NCI-H1436 treated with DMSO at 0.1 percent for 48 hours (cell line): ENCODE measurements around the gene KCNIP4.

Source experiments
- DNase-seq: peaks from one replicate; lab custom pipeline; 2025; lab: John Stamatoyannopoulos, UW

The KCNIP4 gene

DNA sequence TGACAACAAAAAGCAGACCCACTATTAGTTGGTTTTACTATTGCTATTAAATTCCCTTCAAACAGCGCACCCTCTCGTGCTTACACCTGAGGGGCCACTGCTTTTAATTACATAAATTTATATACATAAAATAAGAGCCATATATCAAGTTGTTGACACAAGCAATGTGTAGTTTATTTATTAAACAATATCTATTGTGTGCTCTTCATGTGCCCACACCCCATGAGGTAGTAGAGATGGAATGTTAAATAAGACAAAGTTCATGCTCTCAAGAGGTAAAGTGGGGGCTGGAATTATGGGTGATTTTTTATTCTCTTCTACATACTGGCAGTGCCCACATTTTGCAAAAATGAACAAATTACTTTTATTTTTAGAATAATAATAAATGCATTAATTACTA is 47.3 kb downstream of the KCNIP4 start:
- DNase-seq = no peak

DNA sequence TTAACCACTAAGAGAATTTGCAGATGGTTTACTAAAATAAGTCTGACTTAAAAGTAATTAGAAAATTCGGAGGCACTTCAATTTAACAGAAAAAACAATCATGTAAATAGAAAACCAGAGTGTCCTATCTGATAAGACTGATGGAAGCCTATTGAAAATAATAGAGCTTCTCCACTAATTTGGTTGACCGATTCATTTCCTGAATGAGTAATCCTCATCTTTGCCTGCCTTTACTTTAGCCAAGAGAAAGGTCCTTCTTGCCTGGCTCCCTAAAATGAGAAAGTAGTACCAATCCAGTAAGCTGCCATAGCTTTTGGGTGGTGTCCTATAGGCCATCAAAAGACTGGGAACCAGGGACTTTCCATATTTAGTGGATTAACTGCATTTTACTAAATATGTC is 48.4 kb downstream of the KCNIP4 start:
- DNase-seq = no peak

DNA sequence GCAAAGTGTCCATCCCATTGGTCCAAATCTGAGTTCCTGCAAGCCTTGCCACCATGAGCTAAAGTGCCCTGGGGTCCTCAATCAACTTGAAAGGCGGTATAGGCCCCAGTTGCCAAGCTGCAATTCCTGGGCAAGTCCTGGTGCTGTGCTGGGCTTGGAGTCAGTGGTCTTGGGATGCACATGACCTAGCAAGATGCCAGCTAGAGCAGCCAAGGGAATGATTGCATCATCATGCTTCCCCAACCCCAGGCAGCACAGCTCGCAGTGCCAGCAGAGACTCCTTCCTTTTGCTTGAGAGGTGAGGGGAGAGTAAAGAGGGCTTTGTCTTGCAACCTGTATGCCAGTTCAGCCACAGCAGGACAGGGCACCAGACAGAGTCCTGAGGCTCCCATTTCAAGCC is 50.5 kb downstream of the KCNIP4 start:
- no peak for DNase-seq

DNA sequence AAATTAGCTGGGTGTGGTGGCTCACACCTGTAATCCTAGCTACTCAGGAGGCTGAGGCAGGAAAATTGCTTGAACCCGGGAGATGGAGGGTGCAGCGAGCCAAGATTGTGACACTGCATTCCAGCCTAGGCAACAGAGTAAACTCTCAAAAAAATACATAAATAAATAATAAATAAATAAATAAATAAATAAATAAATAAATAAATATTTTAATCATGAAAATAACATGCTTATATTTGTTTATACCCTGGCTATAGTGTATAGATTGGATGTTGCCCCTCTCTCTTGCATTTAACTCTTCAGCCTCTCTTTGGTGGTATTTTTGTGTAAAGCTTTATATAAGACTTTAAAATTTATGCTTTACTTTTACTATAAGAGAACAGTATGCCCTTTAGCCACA is 51.8 kb downstream of the KCNIP4 start:
- DNase-seq = no peak

DNA sequence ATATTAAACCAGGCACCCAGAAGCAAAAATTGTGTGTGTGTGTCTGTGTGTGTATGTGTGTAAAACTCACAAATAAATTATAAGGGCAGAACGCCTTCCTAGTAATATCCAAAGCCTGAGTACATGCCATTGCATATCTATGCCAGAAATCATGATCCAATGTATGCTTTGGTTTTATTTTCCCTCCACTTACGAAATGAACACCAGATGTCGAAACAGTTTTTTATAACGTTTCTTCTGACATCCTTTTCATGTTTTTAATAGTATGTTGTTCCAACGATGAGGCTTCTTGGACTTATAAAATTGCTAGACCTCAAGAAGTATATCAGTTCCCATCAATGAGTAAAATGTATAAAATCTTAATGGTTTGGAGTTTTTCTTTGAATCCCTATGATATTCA is 55.4 kb downstream of the KCNIP4 start:
- DNase-seq = no peak

DNA sequence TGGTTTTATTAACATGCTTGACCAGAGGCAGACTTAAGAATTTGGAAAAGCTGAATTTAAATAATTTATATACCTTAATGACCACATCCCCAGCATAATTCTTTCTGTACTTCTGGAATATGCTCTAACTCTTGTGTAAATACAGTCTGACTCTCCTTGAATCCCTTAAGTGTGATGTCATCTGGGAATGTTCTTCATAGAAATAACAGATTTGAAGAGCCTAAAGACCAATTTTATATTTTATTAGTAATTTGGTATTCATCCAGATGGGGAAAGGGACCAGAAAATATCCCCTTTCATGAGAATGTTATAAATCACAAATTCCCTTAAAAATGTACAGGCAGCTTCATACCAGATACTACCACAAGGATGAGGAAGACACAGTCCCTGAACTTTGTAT is 58.3 kb downstream of the KCNIP4 start:
- DNase-seq = no peak

DNA sequence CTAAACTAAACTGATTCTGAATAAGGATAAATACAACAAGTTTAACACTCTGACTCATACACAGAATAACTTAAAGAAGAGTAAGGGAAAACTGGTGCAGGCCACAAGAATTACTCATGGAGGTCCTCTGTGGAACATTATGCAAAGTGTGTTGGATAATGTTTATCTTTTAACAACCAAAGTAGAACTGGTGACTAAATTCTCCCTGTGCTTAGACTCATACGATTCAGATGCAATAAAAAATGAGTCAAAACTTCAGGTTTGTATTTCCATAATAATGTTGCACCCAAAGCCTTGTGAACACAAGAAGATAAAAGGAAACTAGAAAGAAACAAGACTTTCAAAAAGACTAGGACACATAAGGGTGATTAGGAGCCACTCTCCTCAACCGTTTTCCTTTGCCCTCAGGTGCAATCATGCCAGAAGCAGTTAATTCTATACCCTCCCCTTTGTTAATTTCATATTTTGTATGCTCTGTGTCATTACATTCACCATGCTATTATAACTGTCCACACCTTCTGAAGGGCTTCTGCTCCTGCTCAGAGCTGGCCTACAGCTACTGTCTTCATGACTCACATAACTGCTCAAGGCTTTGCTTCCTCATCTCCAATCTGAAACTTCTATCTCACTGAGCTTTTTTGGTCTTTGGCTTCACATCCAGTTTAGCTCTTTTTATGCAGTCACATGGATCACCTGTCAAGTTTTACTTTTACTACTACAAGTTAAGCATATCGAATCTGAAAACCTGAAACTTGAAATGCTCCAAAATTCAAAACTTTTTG is 60.2 kb downstream of the KCNIP4 start:
- no peak for DNase-seq

DNA sequence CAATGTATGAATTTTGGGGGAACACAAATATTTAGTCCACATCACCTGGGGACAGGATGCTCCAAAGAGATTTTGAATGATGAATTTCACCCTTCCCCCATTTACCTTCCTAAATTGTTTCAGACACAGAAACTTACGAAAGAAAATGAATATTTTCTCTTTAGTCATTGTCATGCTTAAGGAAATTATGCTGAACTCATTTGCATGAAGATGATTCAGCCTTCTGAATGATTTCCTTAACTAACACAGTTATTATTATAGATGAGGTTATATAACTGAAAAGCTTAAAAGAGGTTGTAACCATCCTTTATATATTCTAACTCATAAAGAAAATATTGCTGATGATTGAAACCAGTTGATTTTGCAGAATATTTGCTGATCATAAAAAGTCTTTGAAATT is 61.1 kb downstream of the KCNIP4 start:
- no peak for DNase-seq

DNA sequence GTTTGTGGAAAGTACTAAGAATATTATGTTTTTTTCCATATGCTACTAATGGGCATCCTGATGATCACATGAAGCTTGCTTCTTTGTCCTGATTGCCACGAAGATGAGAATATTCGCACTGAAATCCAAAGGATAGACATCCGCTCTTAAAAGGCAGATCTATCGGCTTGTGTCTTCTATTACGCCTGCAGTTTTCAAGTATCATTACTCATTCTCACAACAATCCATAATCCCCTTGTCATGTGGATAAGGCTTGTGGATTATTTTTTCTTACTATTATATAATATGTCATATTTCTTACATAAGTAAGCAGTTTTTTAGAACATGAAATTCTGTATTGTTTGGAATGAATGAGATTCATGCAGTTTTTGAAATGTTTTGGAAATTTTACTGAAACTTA is 62.8 kb downstream of the KCNIP4 start:
- no peak for DNase-seq

DNA sequence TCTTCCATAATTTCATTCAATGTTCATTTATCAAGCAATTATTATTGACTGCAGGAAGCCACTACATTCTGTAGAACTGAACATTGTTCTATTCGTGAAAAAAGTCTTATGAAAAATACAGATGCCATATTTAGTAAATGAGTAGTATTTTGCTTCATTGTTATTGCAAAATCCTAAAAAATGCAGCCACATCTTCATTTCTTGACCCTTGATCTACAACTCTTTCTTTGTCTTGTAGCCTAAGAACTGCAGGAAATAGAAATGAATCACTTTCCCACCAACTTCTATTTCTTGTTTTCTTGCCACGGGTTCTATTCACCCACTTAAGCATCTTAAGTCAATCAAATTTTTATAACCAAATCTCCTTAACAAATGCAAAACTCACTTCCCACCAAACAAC is 63.3 kb downstream of the KCNIP4 start:
- DNase-seq = no peak

DNA sequence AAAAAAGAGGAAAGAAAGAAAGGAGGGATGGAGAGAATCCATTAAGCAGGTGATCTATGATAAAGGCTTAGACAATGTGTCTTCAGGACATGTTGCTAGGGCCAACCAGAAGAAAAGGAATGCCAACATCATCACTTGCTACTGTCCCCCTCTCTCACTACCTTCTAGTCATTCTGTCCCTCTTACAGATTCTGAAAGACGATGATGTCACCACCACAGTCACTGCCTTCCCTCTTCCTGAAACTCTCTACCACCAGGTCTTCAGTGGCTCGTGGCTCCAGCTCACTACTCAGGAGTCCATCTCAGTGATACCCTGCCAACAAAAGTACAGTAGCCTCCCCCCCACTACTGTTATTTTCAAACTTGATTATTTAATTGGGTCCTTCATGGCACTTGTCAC is 64.0 kb downstream of the KCNIP4 start:
- no peak for DNase-seq

DNA sequence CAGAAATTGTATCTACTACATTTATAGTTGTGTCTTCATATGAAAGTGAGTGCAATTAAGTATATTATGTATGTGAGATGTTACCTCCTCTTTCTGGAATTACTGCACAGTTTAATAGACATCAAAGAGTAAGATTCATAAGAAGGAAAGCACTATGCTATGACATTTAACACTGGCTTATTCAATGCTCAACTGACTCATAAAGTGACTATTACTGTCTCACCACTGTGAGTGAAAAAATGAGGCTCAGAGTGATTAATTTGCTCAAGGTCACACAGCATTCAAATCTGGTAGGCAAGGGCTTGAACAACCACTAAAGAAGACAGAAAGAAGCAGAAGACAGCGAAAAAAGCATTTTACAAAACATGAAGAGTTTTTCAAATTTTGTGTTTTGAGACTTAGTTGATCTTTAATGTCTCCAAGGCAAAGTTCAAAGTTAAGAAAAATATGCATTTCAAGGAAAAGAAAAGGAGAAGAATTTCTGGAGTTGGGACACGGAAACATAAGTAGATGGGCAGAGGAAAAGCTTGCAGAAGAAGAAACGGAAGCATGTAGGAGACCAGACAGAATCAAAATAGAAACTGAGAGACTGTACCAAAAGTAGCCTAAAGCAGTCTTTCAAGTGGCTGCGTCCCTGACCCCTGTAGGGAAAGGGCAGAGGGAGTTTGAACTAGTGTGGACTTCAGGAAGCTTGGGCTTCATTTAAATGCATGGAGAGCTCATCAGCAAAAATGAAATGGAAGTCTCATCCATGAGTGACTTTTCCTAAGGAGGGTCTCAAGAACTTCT is 66.3 kb downstream of the KCNIP4 start:
- DNase-seq = no peak

DNA sequence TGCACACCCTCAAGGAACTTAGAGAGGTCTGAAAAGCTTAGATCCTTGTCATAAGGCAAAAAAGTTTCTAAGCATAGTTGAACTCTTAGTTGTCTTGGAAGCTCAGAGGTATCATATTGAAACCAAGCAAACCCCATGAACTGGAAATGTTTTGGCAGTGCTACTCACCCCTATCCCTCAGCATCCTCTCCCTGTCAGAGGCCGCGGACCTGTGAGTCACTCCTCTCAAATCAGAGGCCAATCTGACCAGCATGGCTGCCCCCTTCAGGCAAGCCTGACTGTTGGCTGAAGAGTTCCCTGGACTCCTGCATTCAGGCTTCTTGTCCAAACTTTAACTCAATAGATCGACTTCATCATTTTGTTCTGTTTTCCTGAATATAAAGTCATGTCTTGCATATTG is 69.4 kb downstream of the KCNIP4 start:
- DNase-seq = no peak

DNA sequence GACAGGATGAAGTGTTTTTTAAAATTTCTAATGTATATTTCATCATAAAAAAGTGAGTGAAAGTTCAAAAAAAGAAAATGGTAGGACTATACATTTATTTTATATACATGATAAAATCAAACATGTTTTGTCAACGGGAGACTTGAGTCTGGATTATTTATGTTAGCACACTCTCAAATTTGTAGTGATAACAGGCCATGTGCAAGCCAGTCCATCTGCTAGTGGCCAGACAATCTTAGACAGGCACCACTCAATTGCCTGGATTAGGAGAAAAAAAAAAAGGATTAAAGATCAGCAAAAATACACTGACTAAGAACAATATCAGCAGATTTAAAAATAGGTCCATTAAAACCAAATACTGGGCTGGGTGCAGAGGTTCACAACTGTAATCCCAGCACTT is 71.9 kb downstream of the KCNIP4 start:
- no peak for DNase-seq

DNA sequence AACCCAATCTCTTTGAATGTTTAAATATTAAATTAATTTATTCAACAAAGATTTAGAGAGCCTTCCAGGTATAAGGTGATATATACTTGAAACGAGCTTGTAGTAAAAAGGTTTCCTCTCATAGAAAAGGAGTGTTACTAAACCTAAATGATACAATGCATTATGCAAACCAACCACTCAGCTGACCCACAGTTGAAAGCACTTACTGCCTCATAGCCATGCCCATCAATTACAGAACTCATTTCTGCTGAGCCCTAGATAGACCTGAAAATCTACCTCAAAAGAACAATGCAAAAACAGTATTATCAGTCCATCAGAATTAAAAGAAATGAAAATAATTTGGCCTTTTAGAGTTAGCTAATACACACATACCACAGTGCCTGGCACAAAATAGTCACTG is 75.4 kb downstream of the KCNIP4 start:
- DNase-seq = no peak

DNA sequence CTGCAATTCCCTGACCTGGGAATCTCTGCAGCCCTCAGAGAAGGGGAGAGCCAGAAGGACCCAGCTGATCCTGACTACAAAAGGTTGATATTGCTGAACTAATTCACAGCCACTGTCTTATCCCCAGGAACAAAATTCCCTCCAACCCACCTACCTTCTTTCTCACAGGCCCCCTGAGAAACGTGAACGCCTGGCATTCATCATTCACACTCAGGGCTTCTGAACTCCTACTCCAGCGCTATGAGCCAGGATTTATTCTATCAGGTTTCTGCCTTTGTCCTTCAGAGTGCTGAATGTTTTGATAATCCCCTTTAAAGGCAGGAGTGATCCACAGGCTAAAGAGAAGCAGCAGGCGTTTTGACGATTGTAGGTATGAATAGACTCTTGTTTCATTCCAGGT is 76.5 kb downstream of the KCNIP4 start:
- DNase-seq = no peak

DNA sequence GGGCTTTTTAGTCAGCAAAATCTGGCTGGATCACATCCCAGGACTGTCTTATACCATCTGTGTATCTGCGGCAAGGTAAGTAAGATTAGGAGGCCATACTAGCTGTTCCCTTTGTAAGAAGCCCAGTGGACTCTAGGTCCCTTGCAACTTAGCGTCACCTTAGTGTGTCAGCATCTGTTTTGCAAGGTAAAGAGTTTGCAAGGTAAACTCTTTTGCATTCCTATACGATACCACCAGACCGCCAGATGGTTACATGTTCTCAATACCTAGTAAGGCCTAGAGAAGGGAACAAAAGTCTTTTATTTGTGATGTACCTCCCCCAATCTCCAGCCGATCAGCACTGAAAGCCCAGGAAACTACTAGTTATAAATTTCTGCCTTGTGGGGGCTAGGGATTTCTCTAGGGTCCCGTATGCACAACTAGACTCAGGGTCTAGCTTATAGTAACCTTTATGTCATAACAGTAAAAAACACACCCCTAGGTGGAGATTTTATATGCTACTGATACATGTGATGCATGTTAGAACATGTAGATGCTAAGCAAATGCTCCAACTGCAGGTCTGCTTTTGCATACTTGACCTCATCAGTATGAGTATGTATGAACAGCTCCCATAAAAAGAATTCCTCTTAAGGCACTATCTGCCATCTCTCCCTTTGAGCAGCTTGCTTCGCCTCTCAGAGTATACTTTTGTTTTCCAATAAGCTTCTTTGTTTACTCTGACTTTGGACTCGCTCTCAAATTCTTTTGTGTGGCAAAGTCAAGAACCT is 78.4 kb downstream of the KCNIP4 start:
- DNase-seq = no peak

DNA sequence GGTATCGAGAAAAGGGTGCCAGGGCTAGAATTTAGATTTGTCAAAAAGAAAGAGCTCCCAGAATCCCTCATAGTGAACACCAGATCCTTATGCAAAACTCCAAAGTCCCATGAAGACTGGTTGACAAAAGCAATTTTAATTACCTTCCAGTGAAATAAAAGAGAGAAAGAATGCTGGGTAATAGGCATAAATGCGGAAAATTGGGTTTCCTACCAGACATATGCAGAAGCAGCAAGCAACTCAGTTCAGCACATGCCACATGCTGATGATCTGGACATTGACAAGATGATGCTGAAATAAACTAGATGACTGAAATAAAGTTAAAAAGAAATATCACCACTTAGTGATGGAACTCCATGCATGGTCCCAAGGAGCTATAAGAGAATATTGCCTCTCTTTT is 83.9 kb downstream of the KCNIP4 start:
- no peak for DNase-seq

DNA sequence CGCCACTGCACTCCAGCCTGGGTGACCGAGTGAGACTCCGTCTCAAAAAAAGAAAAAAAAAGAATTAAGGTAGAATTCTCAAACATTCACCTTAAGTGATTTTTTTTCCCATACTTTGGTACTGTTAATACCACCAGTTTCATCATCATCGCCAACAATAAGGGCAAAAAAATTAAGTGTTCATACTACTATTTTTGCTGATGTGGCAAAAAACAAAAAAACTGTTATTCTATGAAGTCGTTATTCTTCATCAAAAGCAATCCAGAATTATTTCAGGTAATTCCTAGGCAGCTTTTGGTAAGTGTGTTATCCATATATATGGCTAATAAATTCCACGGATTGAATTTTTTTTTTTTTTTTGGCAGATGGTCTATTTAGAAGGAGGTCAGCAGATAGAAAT is 85.7 kb downstream of the KCNIP4 start:
- no peak for DNase-seq

DNA sequence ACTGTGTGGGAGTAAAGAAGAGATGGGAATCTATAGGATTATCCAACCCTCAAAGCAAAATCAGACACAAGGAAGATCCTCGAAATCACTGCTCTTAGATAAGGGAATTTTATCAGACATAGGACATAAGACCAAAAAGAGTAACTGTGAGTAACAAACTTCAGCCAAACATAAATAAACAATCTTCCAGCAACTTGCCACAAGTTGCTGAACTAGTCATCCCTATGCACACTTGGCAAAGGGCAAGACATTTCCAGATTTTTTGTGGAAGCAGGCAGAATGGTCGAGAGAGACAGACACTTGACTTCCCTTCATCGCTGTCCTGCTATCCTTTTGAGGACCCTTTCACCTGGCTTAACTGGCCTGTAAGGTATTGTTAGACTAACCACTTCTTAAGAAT is 89.6 kb downstream of the KCNIP4 start:
- no peak for DNase-seq

DNA sequence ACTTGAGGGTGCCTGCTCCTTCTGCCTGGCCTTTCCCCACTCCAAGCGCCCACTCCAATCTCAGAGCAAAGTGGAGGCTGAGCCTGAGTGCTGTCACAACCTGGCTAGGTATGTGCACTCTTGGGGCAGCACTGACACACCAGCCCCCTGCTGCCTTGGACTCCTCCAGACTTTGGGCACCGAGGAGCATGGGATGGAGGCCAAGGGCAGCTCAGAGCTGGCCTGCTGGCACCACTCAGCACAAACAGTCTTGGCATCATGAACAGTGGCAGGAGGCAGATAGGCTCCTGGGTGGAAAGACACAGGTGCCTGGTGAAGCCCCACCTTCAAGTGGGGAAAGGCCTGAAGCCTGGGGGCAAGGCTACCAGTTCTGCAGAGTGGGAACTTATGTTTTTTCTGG is 91.8 kb downstream of the KCNIP4 start:
- no peak for DNase-seq

DNA sequence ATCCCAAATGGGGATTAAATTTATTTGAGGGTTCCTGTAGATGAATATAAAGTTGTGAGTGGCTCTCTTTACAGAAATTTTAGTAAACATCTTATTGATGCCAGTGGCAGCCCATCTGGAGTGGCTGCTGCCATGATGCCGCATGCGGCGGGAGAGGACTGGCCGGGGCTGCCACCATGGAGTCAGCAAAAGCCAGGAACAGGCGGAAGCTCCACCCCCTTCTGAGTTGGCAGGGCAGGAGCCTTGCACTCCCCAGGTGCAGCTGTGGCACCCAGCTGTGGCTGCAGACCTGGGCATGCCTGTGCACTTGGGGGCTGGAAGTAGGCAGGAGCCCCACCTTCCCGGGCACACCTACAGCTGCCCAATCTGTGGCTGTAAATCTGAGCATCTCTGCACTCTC is 92.3 kb downstream of the KCNIP4 start:
- no peak for DNase-seq

DNA sequence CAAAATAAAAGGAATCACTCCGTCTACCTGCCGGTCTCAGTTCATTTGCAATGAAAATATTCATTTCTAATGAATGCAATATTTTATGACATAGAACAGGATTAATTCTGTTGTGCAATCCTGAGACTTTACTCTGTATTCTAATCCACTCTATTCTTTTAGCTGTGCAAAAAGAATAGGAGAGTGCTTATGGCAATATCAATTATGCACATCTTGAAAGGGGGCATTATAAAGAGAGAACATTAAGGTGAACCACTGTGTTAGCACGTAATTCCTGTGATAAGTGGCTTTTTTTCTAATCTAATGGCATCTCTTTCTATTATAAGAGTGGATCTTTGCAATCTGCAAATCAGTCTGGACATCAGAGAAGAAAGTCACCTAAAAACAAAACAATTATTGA is 99.5 kb downstream of the KCNIP4 start:
- DNase-seq = no peak
